K562 (cell line): ENCODE data around the gene GTPBP8. TPM values are rescaled to one million over a fixed set of nuclear protein-coding genes. Genes with fewer than 3 reads are reported as not detected.

Source experiments
- ATF4 ChIP-seq: fragments of 450-650 bp; formaldehyde crosslinking; IDR thresholded peaks from 2 replicates; pipeline ENCODE4 v1.4.0; 2022; ENCODE audit warnings: mild to moderate bottlenecking, moderate library complexity
- CBX8 ChIP-seq: fragments of 200-600 bp; sonication (generic); IDR thresholded peaks from 2 replicates; pipeline ENCODE4 v1.6.1; 2012; ENCODE audit warnings: borderline replicate concordance, mixed run types, low read depth, mild to moderate bottlenecking, moderate library complexity, mixed read lengths, low read length, control low read depth, inconsistent platforms; ENCODE audit not compliant: poor library complexity, severe bottlenecking; ENCODE audit errors: extremely low read depth
- CSDE1 ChIP-seq, 2 experiments: fragments of 450-650 bp; IDR thresholded peaks; 2 replicates each; pipeline ENCODE4 v1.6.1; 2016; ENCODE audit warnings: mild to moderate bottlenecking in 1 of 2
- E2F1 ChIP-seq: sonication (generic); formaldehyde crosslinking; IDR thresholded peaks from 2 replicates; pipeline ENCODE4 v1.8.1; 2023; ENCODE audit warnings: mild to moderate bottlenecking, missing genetic modification reagents, moderate library complexity
- ELK1 ChIP-seq: sonication (generic); formaldehyde crosslinking; IDR thresholded peaks from 2 replicates; pipeline ENCODE4 v1.8.1; 2022; ENCODE audit warnings: missing genetic modification reagents
- FOXJ2 ChIP-seq: fragments of 200-800 bp; sonication (Bioruptor generic); IDR thresholded peaks from 2 replicates; pipeline ENCODE4 v1.6.1; 2016; ENCODE audit warnings: missing genetic modification characterization, missing compliant biosample characterization
- GABPB1 ChIP-seq: sonication (generic); formaldehyde crosslinking; IDR thresholded peaks from 2 replicates; pipeline ENCODE4 v1.8.0; 2022; ENCODE audit warnings: mild to moderate bottlenecking, missing genetic modification reagents
- HNRNPLL ChIP-seq: fragments of 200-400 bp; formaldehyde crosslinking; IDR thresholded peaks from 2 replicates; pipeline ENCODE4 v1.6.1; 2017; ENCODE audit warnings: low read length, low read depth, mild to moderate bottlenecking; ENCODE audit not compliant: poor library complexity, severe bottlenecking
- JUNB ChIP-seq: fragments of 450-650 bp; formaldehyde crosslinking; conservative IDR thresholded peaks from 2 replicates; pipeline ENCODE4 v1.4.0; 2020; ENCODE audit warnings: mild to moderate bottlenecking
- MNT ChIP-seq, 2 experiments: fragments of 450-650 bp; conservative IDR thresholded peaks; 2 replicates each; pipeline ENCODE4 v1.6.1; 2017; ENCODE audit warnings: mild to moderate bottlenecking in 2 of 2, moderate library complexity in 2 of 2
- RAD51 ChIP-seq: fragments of 450-650 bp; IDR thresholded peaks from 2 replicates; pipeline ENCODE4 v1.7.1; 2016; ENCODE audit warnings: low read depth, mild to moderate bottlenecking, borderline replicate concordance
- RBFOX2 ChIP-seq: fragments of 200-400 bp; formaldehyde crosslinking; IDR thresholded peaks from 2 replicates; pipeline ENCODE4 v1.6.1; 2017; ENCODE audit warnings: low read depth, mild to moderate bottlenecking, low read length, moderate library complexity
- ZBTB11 ChIP-seq, 3 experiments: fragments of 200-800 bp in 1 of 3; fragments of 250-450 bp in 1 of 3; fragments of 450-650 bp in 1 of 3; sonication (Bioruptor Pico) in 1 of 3; sonication (Bioruptor generic) in 1 of 3; formaldehyde crosslinking in 1 of 3; IDR thresholded peaks; 2 replicates each; pipeline versions ENCODE4 v1.6.1 to v1.8.0; 2016 to 2022; ENCODE audit warnings: mild to moderate bottlenecking in 2 of 3, missing genetic modification characterization in 2 of 3, missing compliant biosample characterization in 1 of 3, moderate library complexity in 1 of 3
- ZNF589 ChIP-seq: fragments of 200-800 bp; sonication (Bioruptor generic); IDR thresholded peaks from 2 replicates; pipeline ENCODE4 v1.6.1; 2016; ENCODE audit warnings: low read depth, missing genetic modification characterization, missing compliant biosample characterization
- polyA plus RNA-seq, 8 experiments: library from polyadenylated mRNA; depleted of rRNA in 4 of 8; stranded (reverse) in 5 of 8; unstranded in 3 of 8; fragments of >200 nt; fragmentation: Nextera tagmentation in 2 of 8; fragmentation: Illumina TruSeq in 1 of 8; extraction: Ambion mirVana in 2 of 8; extraction: Trizol in 1 of 8; gene quantifications; 2 replicates each; pipeline versions ENCODE4 v1.2.1 to v1.2.3, GENCODE V29; 2011 to 2014; ENCODE audit warnings: inconsistent platforms in 1 of 8, missing spikeins in 1 of 8
- total RNA-seq, 7 experiments: library from RNA; depleted of rRNA in 6 of 7; stranded (reverse); fragments of >200 nt in 6 of 7; fragmentation: Illumina TruSeq in 2 of 7; extraction: Trizol in 2 of 7; gene quantifications; 2 replicates each; pipeline versions ENCODE4 v1.2.1 to v1.2.3, GENCODE V29; 2011 to 2021; ENCODE audit warnings: low replicate concordance in 1 of 7

GTPBP8 gene
- total and polyA plus RNA-seq, 9 of the 15 experiments (the other 6 are each of a cell fraction or from before 2014, with no cell fraction given), result 14.0 to 33.3 (median 20.8) TPM

GRCh38 chr3:113019182-113020137 lies 28.7 kb downstream of the GTPBP8 start (continued):
- TF ChIP-seq ATF4 (CRISPR knock-in tag), result no peak
- peak; percentile 62; the same call in 1 of the 2 replicates for TF ChIP-seq GABPB1 (CRISPR knock-in tag)
- TF ChIP-seq ELK1, result no peak
- peak; percentile 60 to 94 (median 68); a peak in 4 of 6 replicates for TF ChIP-seq ZBTB11 (CRISPR knock-in tag; IDR thresholded peaks at IDR 0.05)
- TF ChIP-seq RAD51, result peak; percentile 34; the same call in 1 of the 2 replicates
- TF ChIP-seq E2F1 (CRISPR knock-in tag), result no peak
- no peak for TF ChIP-seq CBX8
- TF ChIP-seq CSDE1 (IDR thresholded peaks at IDR 0.05), result no peak
- peak; percentile 89 for TF ChIP-seq RBFOX2
- no peak for TF ChIP-seq JUNB (CRISPR knock-in tag)
- TF ChIP-seq HNRNPLL, result peak; percentile 42
- TF ChIP-seq MNT (conservative IDR thresholded peaks at IDR 0.05), result peak; percentile 82 to 89
- TF ChIP-seq FOXJ2 (tag), result no peak
- no peak for TF ChIP-seq ZNF589 (CRISPR knock-in tag)
